ENCODE results near the gene PLPP4. TPM values are rescaled to one million over a fixed set of nuclear protein-coding genes. Genes with fewer than 3 reads are reported as not detected.

The PLPP4 gene
- total RNA-seq, 3 donors from 2014 or later, result not detected

- no peak for DNase-seq (ENCODE audit: low spot score in 2 of 2)
- intact Hi-C loops (cut with DNase I; ENCODE audit: low total_unique reads), result no loop called here
- no peak overlapping the region for H3K27ac ChIP-seq
- no peaks in the 10 kb centered on the region for H3K4me1 ChIP-seq
- TF ChIP-seq POLR2AphosphoS5 (IDR thresholded peaks at IDR 0.05) (no peak), CTCF (IDR thresholded peaks at IDR 0.05) (no peak), POLR2A (IDR thresholded peaks at IDR 0.05) (no peak)
- no peaks in the 10 kb centered on the region for H3K9me3 ChIP-seq
- H3K27me3 ChIP-seq, result peaks cover 0 to 7% of the 10 kb centered on the region in 2 donors
- H3K36me3 ChIP-seq, result no peaks in the 10 kb centered on the region
- no peak overlapping the region for H3K4me3 ChIP-seq
Measured at GRCh38 chr10:120508966-120509365, 51.9 kb downstream of the PLPP4 start.

GRCh38 chr10:120511165-120511564 is 54.1 kb downstream of the PLPP4 start:
- TF ChIP-seq POLR2AphosphoS5 (IDR thresholded peaks at IDR 0.05) (no peak), CTCF (IDR thresholded peaks at IDR 0.05) (no peak), POLR2A (IDR thresholded peaks at IDR 0.05) (no peak)
- no peak overlapping the region for H3K27ac ChIP-seq
- no peaks in the 10 kb centered on the region for H3K36me3 ChIP-seq
- intact Hi-C loops (cut with DNase I; ENCODE audit: low total_unique reads), result no loop called here
- no peaks in the 10 kb centered on the region for H3K9me3 ChIP-seq
- DNase-seq (ENCODE audit: low spot score in 2 of 2), result no peak
- H3K4me3 ChIP-seq, result no peak overlapping the region
- peaks cover 0 to 7% of the 10 kb centered on the region in 2 donors for H3K27me3 ChIP-seq
- no peaks in the 10 kb centered on the region for H3K4me1 ChIP-seq

GRCh38 chr10:120513307-120513796 is 56.3 kb downstream of the PLPP4 start:
- TF ChIP-seq POLR2AphosphoS5 (IDR thresholded peaks at IDR 0.05), result no peak
- TF ChIP-seq CTCF (IDR thresholded peaks at IDR 0.05), result no peak
- no peak for TF ChIP-seq POLR2A (IDR thresholded peaks at IDR 0.05)

GRCh38 chr10:120514035-120514620 is 57.1 kb downstream of the PLPP4 start:
- H3K36me3 ChIP-seq, result no peaks in the 10 kb centered on the region
- H3K4me3 ChIP-seq, result no peak overlapping the region
- no peaks in the 10 kb centered on the region for H3K4me1 ChIP-seq
- intact Hi-C loops (cut with DNase I; ENCODE audit: low total_unique reads), result no loop called here
- no peak for DNase-seq (ENCODE audit: low spot score in 2 of 2)
- no peak for TF ChIP-seq CTCF (IDR thresholded peaks at IDR 0.05)
- no peak for TF ChIP-seq POLR2A (IDR thresholded peaks at IDR 0.05)
- no peak for TF ChIP-seq POLR2AphosphoS5 (IDR thresholded peaks at IDR 0.05)
- H3K9me3 ChIP-seq, result no peaks in the 10 kb centered on the region
- no peak overlapping the region for H3K27ac ChIP-seq
- H3K27me3 ChIP-seq, result peaks cover 0 to 3% of the 10 kb centered on the region in 2 donors

More at GRCh38 chr10:120513307-120513796, 56.3 kb downstream of the PLPP4 start:
- no peak overlapping the region for H3K4me3 ChIP-seq
- no peaks in the 10 kb centered on the region for H3K4me1 ChIP-seq
- no peaks in the 10 kb centered on the region for H3K9me3 ChIP-seq
- intact Hi-C loops (cut with DNase I; ENCODE audit: low total_unique reads), result no loop called here
- no peaks in the 10 kb centered on the region for H3K36me3 ChIP-seq
- no peak overlapping the region for H3K27ac ChIP-seq
- DNase-seq (ENCODE audit: low spot score in 2 of 2), result no peak
- peaks cover 0 to 7% of the 10 kb centered on the region in 2 donors for H3K27me3 ChIP-seq

GRCh38 chr10:120514959-120515358 is 57.9 kb downstream of the PLPP4 start:
- no peak for TF ChIP-seq POLR2A (IDR thresholded peaks at IDR 0.05)
- TF ChIP-seq POLR2AphosphoS5 (IDR thresholded peaks at IDR 0.05), result no peak
- no peak for TF ChIP-seq CTCF (IDR thresholded peaks at IDR 0.05)
- Histone ChIP-seq H3K27me3 (no peaks in the 10 kb centered on the region), H3K9me3 (no peaks in the 10 kb centered on the region), H3K36me3 (no peaks in the 10 kb centered on the region), H3K27ac (no peak overlapping the region), H3K4me1 (no peaks in the 10 kb centered on the region), H3K4me3 (no peak overlapping the region)
- DNase-seq (ENCODE audit: low spot score in 2 of 2), result no peak
- intact Hi-C loops (cut with DNase I; ENCODE audit: low total_unique reads), result no loop called here
